GM18907 (cell line): ENCODE results near the gene TRABD2B.

Experiments used
- ATAC-seq: cut with Tn5 transposase; IDR thresholded peaks from one replicate; pipeline ENCODE4 v1.9.1; 2021; ENCODE audit warnings: mild to moderate bottlenecking, moderate library complexity; ENCODE audit not compliant: unreplicated experiment

Gene TRABD2B

GRCh38 chr1:48022306-48022705 is 25.1 kb upstream of the TRABD2B start:
- ATAC-seq: no peak

GRCh38 chr1:48021792-48022191 is 24.6 kb upstream of the TRABD2B start:
- ATAC-seq: no peak

GRCh38 chr1:48019714-48020315 is 22.6 kb upstream of the TRABD2B start:
- ATAC-seq: no peak

GRCh38 chr1:48018799-48019198 is 21.6 kb upstream of the TRABD2B start:
- ATAC-seq: no peak

GRCh38 chr1:48017716-48018115 is 20.5 kb upstream of the TRABD2B start:
- ATAC-seq: no peak

GRCh38 chr1:48016515-48016914 is 19.3 kb upstream of the TRABD2B start:
- no peak for ATAC-seq

- ATAC-seq: no peak
Observed at GRCh38 chr1:48013270-48013669, 16.1 kb upstream of the TRABD2B start.

GRCh38 chr1:48007047-48007446 is 9.9 kb upstream of the TRABD2B start:
- no peak for ATAC-seq

GRCh38 chr1:48006264-48006663 is 9.1 kb upstream of the TRABD2B start:
- ATAC-seq: no peak

GRCh38 chr1:48005253-48006117 is 8.3 kb upstream of the TRABD2B start:
- ATAC-seq: no peak

- no peak for ATAC-seq
Observed at GRCh38 chr1:48003741-48004531, 6.8 kb upstream of the TRABD2B start.

- ATAC-seq: no peak
Observed at GRCh38 chr1:48002142-48002541, 5.0 kb upstream of the TRABD2B start.

GRCh38 chr1:48001696-48002095 is 4.5 kb upstream of the TRABD2B start:
- no peak for ATAC-seq

- ATAC-seq: no peak
Observed at GRCh38 chr1:48000883-48001282, 3.7 kb upstream of the TRABD2B start.

- ATAC-seq: no peak
Observed at GRCh38 chr1:47999097-47999496, 1.9 kb upstream of the TRABD2B start.

- ATAC-seq: no peak
Observed at GRCh38 chr1:47998396-47998990, 1.3 kb upstream of the TRABD2B start.

- ATAC-seq: no peak
Observed at GRCh38 chr1:47996406-47997226, 569 bp downstream of the TRABD2B start.

GRCh38 chr1:47996060-47996405 is 1.2 kb downstream of the TRABD2B start:
- ATAC-seq: no peak

GRCh38 chr1:47995306-47996050 is 1.7 kb downstream of the TRABD2B start:
- ATAC-seq: no peak
